ENCODE data around the gene RNF220.

GRCh38 chr1:44609768-44610526 lies 204.9 kb downstream of the RNF220 start:
- no peak for TF ChIP-seq CTCF (IDR thresholded peaks at IDR 0.05)
- no peak for TF ChIP-seq POLR2A (IDR thresholded peaks at IDR 0.05)
